COR-L47 (cell line): ENCODE data around the gene SLC25A5.
A peak's percentile ranks its signal among the peaks of the same experiment; 100 is the strongest.
"Not testable (repeated sequence)": the region's sequence is repeated elsewhere in the genome, so short reads cannot be mapped to it uniquely, and the experiment has no call there.

Source experiments
- DNase-seq: peaks from one replicate; lab custom pipeline; 2025; lab: John Stamatoyannopoulos, UW

Gene SLC25A5

GRCh38 chrX:119477812-119478232 lies 9.6 kb downstream of the SLC25A5 start:
- no peak for DNase-seq

- DNase-seq, result no peak
Measured at GRCh38 chrX:119478504-119478903, 10.3 kb downstream of the SLC25A5 start.

GRCh38 chrX:119479845-119480244 lies 11.6 kb downstream of the SLC25A5 start:
- no peak for DNase-seq

- no peak for DNase-seq
Measured at GRCh38 chrX:119481323-119481801, 13.1 kb downstream of the SLC25A5 start.

GRCh38 chrX:119482041-119482440 lies 13.8 kb downstream of the SLC25A5 start:
- DNase-seq, result no peak

GRCh38 chrX:119482481-119483480 lies 14.5 kb downstream of the SLC25A5 start:
- DNase-seq, result peak; percentile 40

GRCh38 chrX:119486745-119487144 lies 18.5 kb downstream of the SLC25A5 start:
- DNase-seq, result no peak

- DNase-seq, result not testable (repeated sequence)
Measured at GRCh38 chrX:119487766-119488165, 19.5 kb downstream of the SLC25A5 start.

- DNase-seq, result peak; percentile 19
Measured at GRCh38 chrX:119488749-119489148, 20.5 kb downstream of the SLC25A5 start.

- DNase-seq, result no peak
Measured at GRCh38 chrX:119489212-119490074, 21.2 kb downstream of the SLC25A5 start.

GRCh38 chrX:119492463-119492862 lies 24.2 kb downstream of the SLC25A5 start:
- no peak for DNase-seq

GRCh38 chrX:119493851-119494495 lies 25.7 kb downstream of the SLC25A5 start:
- not testable (repeated sequence) for DNase-seq

GRCh38 chrX:119495734-119496726 lies 27.8 kb downstream of the SLC25A5 start:
- no peak for DNase-seq

- no peak for DNase-seq
Measured at GRCh38 chrX:119497185-119497584, 28.9 kb downstream of the SLC25A5 start.

GRCh38 chrX:119500061-119500800 lies 32.0 kb downstream of the SLC25A5 start:
- DNase-seq, result no peak

GRCh38 chrX:119501511-119502148 lies 33.4 kb downstream of the SLC25A5 start:
- DNase-seq, result no peak

- peak; percentile 77 for DNase-seq
Measured at GRCh38 chrX:119502727-119503483, 34.7 kb downstream of the SLC25A5 start.

GRCh38 chrX:119503484-119503861 lies 35.2 kb downstream of the SLC25A5 start:
- no peak for DNase-seq

GRCh38 chrX:119505145-119505544 lies 36.9 kb downstream of the SLC25A5 start:
- DNase-seq, result not testable (repeated sequence)
